H1 (cell line): ENCODE results near the gene NSMCE3. TPM values are rescaled to one million over a fixed set of nuclear protein-coding genes. Genes with fewer than 3 reads are reported as not detected.

ENCODE experiments used
- CTCF ChIA-PET: fragments of 300-600 bp; sonication (Branson Sonifier 250); formaldehyde crosslinking; loops from one replicate; lab custom pipeline; 2021; ENCODE audit not compliant: partially characterized antibody; lab: Charles Lee
- POLR2A ChIA-PET: fragments of 300-600 bp; sonication (Branson Sonifier 250); formaldehyde crosslinking; loops from one replicate; lab custom pipeline; 2021; ENCODE audit warnings: inconsistent platforms; ENCODE audit not compliant: partially characterized antibody; lab: Charles Lee
- DNase-seq, 2 experiments: peaks; one replicate each; pipeline versions ENCODE4 v3.0.0 to v3.0.0-alpha.2; 2010 to 2022; ENCODE audit warnings: low spot score in 2 of 2, low read depth in 1 of 2, mixed read lengths in 1 of 2
- FAIRE-seq: peaks from 2 replicates; lab custom pipeline; 2011; peaks lifted over from hg19 to GRCh38; lab: Jason Lieb, UNC
- H2AFZ ChIP-seq: 2 replicates; pipeline ENCODE4 v1.8.1; 2012; ENCODE audit warnings: low read length, inconsistent platforms
- H2AK5ac ChIP-seq: 2 replicates; pipeline ENCODE4 v1.6.1; 2013; ENCODE audit warnings: low read depth, low read length
- H2BK120ac ChIP-seq: replicated peaks from 2 replicates; pipeline ENCODE3; 2013; ENCODE audit warnings: low read depth, low read length, inconsistent platforms
- H2BK12ac ChIP-seq: 2 replicates; pipeline ENCODE4 v1.6.1; 2013; ENCODE audit warnings: low read depth, low read length
- H2BK15ac ChIP-seq: 2 replicates; pipeline ENCODE4 v1.6.1; 2013; ENCODE audit warnings: low read length
- H2BK20ac ChIP-seq: 2 replicates; pipeline ENCODE4 v1.6.1; 2013; ENCODE audit warnings: low read length
- H2BK5ac ChIP-seq: 2 replicates; pipeline ENCODE4 v1.6.1; 2013; ENCODE audit warnings: low read depth, low read length
- H3K14ac ChIP-seq: 2 replicates; pipeline ENCODE4 v1.6.1; 2013; ENCODE audit warnings: inconsistent platforms; ENCODE audit not compliant: insufficient read length
- H3K18ac ChIP-seq: 2 replicates; pipeline ENCODE4 v1.6.1; 2013; ENCODE audit warnings: low read length; ENCODE audit errors: extremely low read depth
- H3K23ac ChIP-seq: 2 replicates; pipeline ENCODE4 v1.6.1; 2013; ENCODE audit warnings: inconsistent platforms; ENCODE audit not compliant: insufficient read length
- H3K23me2 ChIP-seq: 2 replicates; pipeline ENCODE4 v1.6.1; 2013; ENCODE audit warnings: low read depth, low read length
- H3K27ac ChIP-seq: 2 replicates; pipeline ENCODE4 v1.6.1; 2011; ENCODE audit warnings: low read depth, low read length, inconsistent platforms
- H3K27me3 ChIP-seq, 4 experiments: replicated peaks in 1 of 4; 1 replicate in 1 of 4; 2 replicates in 3 of 4; pipeline versions ENCODE4 v1.6.1 to v1.8.1; 2011 to 2013; ENCODE audit warnings: low read length in 3 of 4, mild to moderate bottlenecking in 3 of 4, inconsistent platforms in 2 of 4, mixed read lengths in 2 of 4, moderate library complexity in 1 of 4; ENCODE audit not compliant: control insufficient read depth in 3 of 4, insufficient read depth in 3 of 4; ENCODE audit errors: extremely low read depth in 1 of 4
- H3K36me3 ChIP-seq, 4 experiments: 2 replicates each; pipeline versions ENCODE4 v1.6.1 to v1.8.1; 2011 to 2013; ENCODE audit warnings: mild to moderate bottlenecking in 4 of 4, low read length in 3 of 4, moderate library complexity in 2 of 4, control low read depth in 1 of 4, inconsistent platforms in 1 of 4; ENCODE audit not compliant: insufficient read depth in 4 of 4, control insufficient read depth in 2 of 4
- H3K4ac ChIP-seq: replicated peaks from 2 replicates; pipeline ENCODE3; 2013; ENCODE audit warnings: low read length, low read depth, mixed read lengths, inconsistent platforms; ENCODE audit not compliant: insufficient read length
- H3K4me1 ChIP-seq, 4 experiments: replicated peaks in 1 of 4; 1 replicate in 1 of 4; 2 replicates in 3 of 4; pipeline versions ENCODE4 v1.6.1 to v1.8.1; 2011 to 2013; ENCODE audit warnings: low read length in 3 of 4, inconsistent platforms in 2 of 4, mixed read lengths in 1 of 4; ENCODE audit not compliant: insufficient read depth in 4 of 4, control insufficient read depth in 3 of 4
- H3K4me2 ChIP-seq, 2 experiments: 2 replicates each; pipeline versions ENCODE4 v1.6.1 to v1.8.1; 2011 to 2013; ENCODE audit warnings: low read depth in 2 of 2, low read length in 2 of 2, control low read depth in 1 of 2, inconsistent platforms in 1 of 2, mild to moderate bottlenecking in 1 of 2; ENCODE audit not compliant: insufficient read depth in 1 of 2
- H3K4me3 ChIP-seq, 4 experiments: fragments of 200-600, 300-600 bp in 1 of 4; sonication (generic), shearing (Covaris generic), sonication (Bioruptor Twin) in 1 of 4; 2 replicates each; pipeline versions ENCODE4 v1.5.1 to v1.8.1; 2011 to 2016; ENCODE audit warnings: low read length in 4 of 4, low read depth in 3 of 4, control low read depth in 2 of 4, inconsistent platforms in 2 of 4, mild to moderate bottlenecking in 2 of 4, mixed read lengths in 1 of 4, moderate library complexity in 1 of 4; ENCODE audit not compliant: insufficient read depth in 2 of 4; ENCODE audit errors: extremely low read depth in 1 of 4
- H3K56ac ChIP-seq: replicated peaks from 2 replicates; pipeline ENCODE3; 2013; ENCODE audit warnings: low read depth, mild to moderate bottlenecking, mixed read lengths, low read length, inconsistent platforms; ENCODE audit not compliant: insufficient read length
- H3K79me1 ChIP-seq: 2 replicates; pipeline ENCODE4 v1.6.1; 2013; ENCODE audit warnings: low read depth, low read length, control low read depth
- H3K79me2 ChIP-seq, 2 experiments: 2 replicates each; pipeline versions ENCODE4 v1.6.1 to v1.8.1; 2012 to 2013; ENCODE audit warnings: low read length in 2 of 2, mild to moderate bottlenecking in 2 of 2, inconsistent platforms in 1 of 2; ENCODE audit not compliant: insufficient read depth in 2 of 2, control insufficient read depth in 1 of 2
- H3K9ac ChIP-seq, 4 experiments: replicated peaks in 1 of 4; 1 replicate in 1 of 4; 2 replicates in 3 of 4; pipeline versions ENCODE4 v1.6.1 to v1.8.1; 2011 to 2013; ENCODE audit warnings: low read depth in 3 of 4, low read length in 3 of 4, control low read depth in 2 of 4, mild to moderate bottlenecking in 2 of 4, moderate library complexity in 2 of 4, inconsistent platforms in 1 of 4; ENCODE audit errors: extremely low read depth in 1 of 4
- H3K9me3 ChIP-seq, 2 experiments: 2 replicates each; pipeline versions ENCODE4 v1.6.1 to v1.8.1; 2012 to 2013; ENCODE audit warnings: mild to moderate bottlenecking in 2 of 2, moderate library complexity in 2 of 2, control low read depth in 1 of 2, inconsistent platforms in 1 of 2, low read depth in 1 of 2, low read length in 1 of 2, mixed read lengths in 1 of 2; ENCODE audit not compliant: insufficient read depth in 2 of 2
- H4K20me1 ChIP-seq, 2 experiments: replicated peaks in 1 of 2; 2 replicates each; pipeline versions ENCODE3 to v1.8.1; 2011 to 2013; ENCODE audit warnings: inconsistent platforms in 2 of 2, low read length in 2 of 2, mild to moderate bottlenecking in 1 of 2; ENCODE audit not compliant: insufficient read depth in 2 of 2, control insufficient read depth in 1 of 2
- H4K5ac ChIP-seq: 2 replicates; pipeline ENCODE4 v1.6.1; 2013; ENCODE audit warnings: low read length, low read depth, mixed read lengths, inconsistent platforms; ENCODE audit not compliant: insufficient read length
- H4K8ac ChIP-seq: 2 replicates; pipeline ENCODE4 v1.8.0; 2013; ENCODE audit warnings: mild to moderate bottlenecking, moderate library complexity, low read length, inconsistent platforms; ENCODE audit not compliant: insufficient read depth; ENCODE audit errors: extremely low read depth
- H4K91ac ChIP-seq: replicated peaks from 2 replicates; pipeline ENCODE3; 2013; ENCODE audit warnings: low read length, mixed read lengths, inconsistent platforms; ENCODE audit not compliant: insufficient read length
- KDM4A ChIP-seq: IDR thresholded peaks from one replicate; pipeline ENCODE4 v1.7.1; 2012; ENCODE audit warnings: low read depth, mild to moderate bottlenecking, moderate library complexity, low read length, inconsistent platforms; ENCODE audit not compliant: severe bottlenecking
- SIRT6 ChIP-seq: IDR thresholded peaks from one replicate; pipeline ENCODE4 v1.7.1; 2012; ENCODE audit warnings: low read length, inconsistent platforms
- WGBS, 2 experiments: shearing (Covaris generic) in 1 of 2; methylation state at CpG; one replicate each; pipeline versions ENCODE4 v1.1.6 to v1.1.7; 2013 to 2015; ENCODE audit warnings: low lambda C conversion rate in 2 of 2, mixed read lengths in 2 of 2, inconsistent platforms in 1 of 2, low coverage in 1 of 2, missing lambda C conversion rate in 1 of 2; ENCODE audit not compliant: insufficient replicate concordance in 2 of 2, insufficient coverage in 1 of 2, insufficient read length in 1 of 2; ENCODE audit errors: extremely low coverage in 1 of 2, missing lambda C conversion rate in 1 of 2; 5-methylcytosine and 5-hydroxymethylcytosine counted together
- polyA plus RNA-seq, 7 experiments: library from polyadenylated mRNA; depleted of rRNA in 3 of 7; stranded (reverse) in 5 of 7; unstranded in 2 of 7; fragments of >200 nt in 5 of 7; fragments of 200-250 nt in 2 of 7; gene quantifications; 1 replicate in 5 of 7; 2 replicates in 1 of 7; 4 replicates in 1 of 7; pipeline versions ENCODE4 v1.2.1 to v1.2.3, GENCODE V29; 2011 to 2013; ENCODE audit warnings: missing spikeins in 2 of 7, mixed read lengths in 2 of 7
- total RNA-seq: library from RNA; stranded (reverse); fragmentation: NEBNext Ultra II Directional; extraction: Animal tissue kit (Norgen Biotek cat#: 25700); gene quantifications from 2 replicates; pipeline ENCODE4 v1.2.1, GENCODE V29; 2021

Gene NSMCE3
- total and polyA plus RNA-seq, 2 of the 8 experiments (the other 6 are each of a cell fraction or from before 2014, with no cell fraction given), result 4.3 to 6.7 TPM

DNA sequence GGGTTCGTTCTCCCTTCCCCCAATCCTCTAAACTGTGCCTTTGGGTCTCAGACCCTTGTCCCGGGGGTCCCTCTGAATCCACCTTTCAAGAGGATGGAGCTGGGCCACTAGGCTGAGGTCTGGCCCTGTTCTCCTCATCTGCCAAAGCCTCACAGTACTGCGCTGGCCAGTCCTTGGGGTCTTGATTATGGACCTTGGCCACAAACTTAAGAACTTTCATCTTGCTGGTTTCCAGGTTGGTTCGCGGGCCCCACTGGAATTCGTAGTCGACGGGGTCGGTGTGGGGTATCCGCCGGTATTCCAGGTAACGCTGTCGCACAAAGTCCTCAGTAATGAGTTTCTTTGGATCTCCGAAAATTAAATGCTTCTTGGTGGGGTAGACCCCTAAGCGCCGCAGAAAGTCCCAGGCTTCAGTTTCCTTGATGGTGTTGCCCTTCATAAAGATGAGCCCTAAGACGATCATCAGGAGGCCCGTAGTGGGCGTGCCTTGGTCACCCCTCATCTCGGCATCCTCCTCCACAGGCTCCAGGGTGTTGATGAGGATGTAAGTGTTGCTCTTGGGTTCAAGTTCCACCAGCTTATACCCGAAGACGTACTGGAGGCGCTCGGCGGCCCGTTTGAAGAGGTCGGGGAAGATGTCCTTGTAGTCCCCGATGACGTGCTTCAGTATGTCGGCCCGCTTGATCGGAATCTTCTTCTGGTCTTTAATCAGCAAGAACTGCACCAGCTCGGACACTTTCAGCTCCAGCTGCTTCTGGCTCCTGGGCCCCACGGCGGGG, 727 bp downstream of the NSMCE3 start:
- Histone ChIP-seq H2BK120ac (no peak overlapping the region), H3K14ac (no peak overlapping the region), H3K4me2 (peak overlapping the region; percentile 62 to 99), H3K9me3 (no peaks in the 10 kb centered on the region), H3K36me3 (no peaks in the 10 kb centered on the region), H3K27me3 (no peaks in the 10 kb centered on the region), H3K27ac (no peak overlapping the region), H3K9ac (peak overlapping the region; percentile 38 to 52 (median 46)), H3K56ac (no peak overlapping the region), H2BK12ac (no peak overlapping the region), H2BK20ac (no peak overlapping the region), H4K20me1 (no peaks in the 10 kb centered on the region), H3K79me1 (no peaks in the 10 kb centered on the region), H3K4me1 (peaks cover 0 to 2% (median 1%) of the 10 kb centered on the region in 4 experiments; a peak in 3 of 7 replicates), H4K8ac (peak overlapping the region; percentile 89; the same call in 1 of the 2 replicates), H4K5ac (no peak overlapping the region), H2AFZ (0 out of 2 replicates have a peak overlapping the region, but pooled peaks have one; percentile 6), H3K23me2 (peaks cover 11% of the 10 kb centered on the region; the same call in 1 of the 2 replicates), H3K18ac (no peak overlapping the region), H2AK5ac (no peak overlapping the region), H3K23ac (no peak overlapping the region), H2BK5ac (no peak overlapping the region), H3K4me3 (peak overlapping the region; percentile 64 to 85 (median 75)), H4K91ac (no peak overlapping the region), H2BK15ac (no peak overlapping the region), H3K79me2 (peaks cover 0 to 25% of the 10 kb centered on the region in 2 experiments; a peak in 2 of 4 replicates), H3K4ac (no peak overlapping the region)
- ChIA-PET CTCF (interaction anchor here (0.7 kb wide), 1 partner anchor 45 kb away, joined by 3 read pairs; no protein-coding TSS in a partner anchor), POLR2A (interaction anchor here (0.7 kb wide), 1 partner anchor 9 kb away, joined by 3 read pairs; no protein-coding TSS in a partner anchor)
- FAIRE-seq (peak; percentile 42), DNase-seq (peak in 1 of 2 experiments; percentile 77)
- 6% methylated on average over 35 of the region's 35 CpGs; no CpG with 5 or more reads in 1 of the 2 experiments for WGBS, 2 experiments
- peak; percentile 78 for TF ChIP-seq KDM4A
- no peak for TF ChIP-seq SIRT6
